H1 (cell line): Measurements from ENCODE around the gene SLC24A3.

Experiments
- ASH2L ChIP-seq: fragments of 200-600, 300-600 bp; sonication (generic); IDR thresholded peaks from one replicate; pipeline ENCODE4 v1.7.1; 2017; ENCODE audit warnings: low read length
- CREB1 ChIP-seq: IDR thresholded peaks from 2 replicates; pipeline ENCODE4 v1.6.1; 2012; ENCODE audit warnings: inconsistent platforms
- CTCF ChIP-seq, 3 experiments: IDR thresholded peaks; 1 replicate in 2 of 3; 2 replicates in 1 of 3; pipeline versions ENCODE4 v1.5.1 to v1.6.1; 2011; ENCODE audit warnings: low read length in 3 of 3, mild to moderate bottlenecking in 3 of 3, inconsistent platforms in 2 of 3, low read depth in 1 of 3, moderate library complexity in 1 of 3; ENCODE audit not compliant: insufficient read depth in 1 of 3; ENCODE audit errors: control extremely low read depth in 1 of 3
- EGR1 ChIP-seq: IDR thresholded peaks from 2 replicates; pipeline ENCODE4 v1.6.1; 2011; ENCODE audit warnings: low read depth, low read length, borderline replicate concordance
- FOSL1 ChIP-seq: IDR thresholded peaks from 2 replicates; pipeline ENCODE4 v1.6.1; 2011; ENCODE audit warnings: mild to moderate bottlenecking, low read depth, low read length, moderate library complexity; ENCODE audit not compliant: insufficient read depth
- GABPA ChIP-seq: IDR thresholded peaks from 2 replicates; pipeline ENCODE4 v1.6.1; 2011; ENCODE audit warnings: mild to moderate bottlenecking, low read length, moderate library complexity, borderline replicate concordance; ENCODE audit not compliant: insufficient read depth
- GTF2F1 ChIP-seq: IDR thresholded peaks from 2 replicates; pipeline ENCODE4 v1.6.1; 2012; ENCODE audit warnings: low read depth, low read length, improper control_type of control experiment, borderline replicate concordance
- POLR2A ChIP-seq, 2 experiments: IDR thresholded peaks; 1 replicate in 1 of 2; 2 replicates in 1 of 2; pipeline ENCODE4 v1.6.1; 2011; ENCODE audit warnings: low read depth in 2 of 2, low read length in 2 of 2, mild to moderate bottlenecking in 2 of 2; ENCODE audit errors: control extremely low read depth in 1 of 2
- RAD21 ChIP-seq, 2 experiments: IDR thresholded peaks in 1 of 2; conservative IDR thresholded peaks in 1 of 2; 2 replicates each; pipeline ENCODE4 v1.6.1; 2011; ENCODE audit warnings: low read depth in 2 of 2, low read length in 2 of 2, improper control_type of control experiment in 1 of 2, inconsistent platforms in 1 of 2, mild to moderate bottlenecking in 1 of 2, moderate library complexity in 1 of 2
- SIN3A ChIP-seq, 2 experiments: IDR thresholded peaks in 1 of 2; conservative IDR thresholded peaks in 1 of 2; 2 replicates each; pipeline ENCODE4 v1.6.1; 2011 to 2012; ENCODE audit warnings: low read length in 2 of 2, improper control_type of control experiment in 1 of 2, low read depth in 1 of 2, mild to moderate bottlenecking in 1 of 2
- TEAD4 ChIP-seq: IDR thresholded peaks from 2 replicates; pipeline ENCODE4 v1.6.1; 2012; ENCODE audit warnings: low read depth, low read length, inconsistent platforms, mixed read lengths
- YY1 ChIP-seq: IDR thresholded peaks from 2 replicates; pipeline ENCODE4 v1.6.1; 2011; ENCODE audit warnings: low read depth, mild to moderate bottlenecking, low read length

GRCh38 chr20:19401096-19401495, 188.7 kb downstream of the SLC24A3 start:
- TF ChIP-seq POLR2A (IDR thresholded peaks at IDR 0.05; ENCODE audit: control extremely low read depth in 1 of 2, low read depth in 2 of 2, low read length in 2 of 2) (no peak), FOSL1 (no peak), TEAD4 (no peak), ASH2L (no peak), CTCF (IDR thresholded peaks at IDR 0.05; ENCODE audit: control extremely low read depth in 1 of 3, insufficient read depth in 1 of 3, low read depth in 1 of 3, low read length in 3 of 3) (no peak), GTF2F1 (no peak), YY1 (no peak), CREB1 (no peak), SIN3A (conservative IDR thresholded peaks at IDR 0.05 in 1 of 2, IDR thresholded peaks at IDR 0.05 in 1 of 2; ENCODE audit: low read depth in 1 of 2, low read length in 2 of 2) (no peak), EGR1 (no peak), GABPA (no peak), RAD21 (IDR thresholded peaks at IDR 0.05 in 1 of 2, conservative IDR thresholded peaks at IDR 0.05 in 1 of 2; ENCODE audit: low read depth in 2 of 2, low read length in 2 of 2) (no peak)
